Measurements from ENCODE around the gene KDM6B. TPM values are rescaled to one million over a fixed set of nuclear protein-coding genes. Genes with fewer than 3 reads are reported as not detected.

Gene KDM6B
- total and polyA plus RNA-seq, 9 of the 15 experiments (the other 6 are each of a cell fraction or from before 2014, with no cell fraction given) = 0.01 to 22.9 (median 2.2) TPM

DNA sequence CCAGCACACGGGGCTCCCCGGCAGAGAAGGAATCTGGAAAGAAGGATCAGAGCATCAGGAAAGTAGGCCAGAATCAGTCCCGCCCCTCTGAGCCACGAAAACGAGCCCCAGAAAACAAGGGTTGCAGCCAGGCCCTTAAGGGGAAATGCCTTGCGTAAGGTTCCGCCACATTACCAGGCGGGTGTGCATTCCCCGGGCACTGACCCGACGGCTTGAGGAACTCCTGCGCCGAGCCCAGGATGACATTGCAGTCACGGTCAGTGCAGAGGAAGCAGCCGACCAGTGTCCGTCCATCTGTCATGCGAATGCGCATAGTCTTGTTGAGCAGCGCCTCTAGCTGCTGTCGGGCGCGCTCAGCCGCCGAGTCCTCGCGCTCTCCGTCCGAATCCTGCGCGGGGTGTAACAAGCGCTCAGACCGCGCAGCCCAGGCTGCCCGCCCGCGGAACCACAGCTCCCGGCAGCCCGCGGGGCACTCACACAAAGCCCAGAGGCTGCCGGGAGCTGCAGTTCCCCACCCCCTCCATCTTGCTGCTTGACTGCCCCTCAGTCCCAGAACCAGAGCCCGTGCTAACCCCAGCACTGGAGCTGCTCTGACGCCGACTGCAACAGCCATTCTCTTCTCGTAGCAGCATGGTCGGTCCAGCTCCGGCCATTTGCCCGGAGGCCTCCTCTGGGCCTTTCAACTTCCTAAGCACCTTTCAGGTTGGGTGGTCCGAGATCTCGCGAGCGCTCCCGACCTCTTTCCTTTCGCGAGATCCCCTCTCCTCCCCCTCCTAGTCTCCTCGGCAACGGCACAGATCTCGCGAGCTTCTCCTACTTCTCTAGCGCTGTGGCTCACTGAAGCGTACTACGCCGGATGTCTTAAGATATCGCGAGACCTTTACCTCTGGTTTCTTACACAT, 23.0 kb downstream of the KDM6B start, which contains the start of gene NAA38 (continued):
- TF ChIP-seq TGIF2 (CRISPR knock-in tag; IDR thresholded peaks at IDR 0.05) (no peak), ATF7 (IDR thresholded peaks at IDR 0.05) (peak; percentile 41), NEUROD1 (IDR thresholded peaks at IDR 0.05; ENCODE audit: borderline replicate concordance, low read depth, low read length, partially characterized antibody) (peak; percentile 79), RCOR1 (IDR thresholded peaks at IDR 0.05; ENCODE audit: borderline replicate concordance in 1 of 2, low read depth in 2 of 2, low read length in 2 of 2) (peak in 1 of 2 experiments; percentile 47; a peak in 1 of 4 replicates), HDAC6 (IDR thresholded peaks at IDR 0.05; ENCODE audit: low read depth, low read length) (no peak), PCBP2 (IDR thresholded peaks at IDR 0.05; ENCODE audit: low read depth, low read length, poor library complexity, severe bottlenecking) (no peak), NR1H2 (CRISPR knock-in tag; IDR thresholded peaks at IDR 0.05) (no peak), ELF2 (CRISPR knock-in tag; IDR thresholded peaks at IDR 0.05) (peak; percentile 35; the same call in 1 of the 2 replicates), ZC3H4 (CRISPR knock-in tag; IDR thresholded peaks at IDR 0.05; ENCODE audit: borderline replicate concordance) (no peak), ZNF444 (CRISPR knock-in tag; IDR thresholded peaks at IDR 0.05) (no peak), TRIM28 (IDR thresholded peaks at IDR 0.05) (no peak), ZNF696 (CRISPR knock-in tag; conservative IDR thresholded peaks at IDR 0.05) (no peak), MYC (IDR thresholded peaks at IDR 0.05; ENCODE audit: low read depth, low read length) (peak; percentile 66), MYC (CRISPR knock-in tag; IDR thresholded peaks at IDR 0.05; ENCODE audit: borderline replicate concordance, low read depth) (no peak), HDAC8 (tag; IDR thresholded peaks at IDR 0.05) (no peak), ZNF311 (CRISPR knock-in tag; IDR thresholded peaks at IDR 0.05) (no peak), KDM1A (IDR thresholded peaks at IDR 0.05) (no peak)
- TF ChIP-seq, protein P1, sequence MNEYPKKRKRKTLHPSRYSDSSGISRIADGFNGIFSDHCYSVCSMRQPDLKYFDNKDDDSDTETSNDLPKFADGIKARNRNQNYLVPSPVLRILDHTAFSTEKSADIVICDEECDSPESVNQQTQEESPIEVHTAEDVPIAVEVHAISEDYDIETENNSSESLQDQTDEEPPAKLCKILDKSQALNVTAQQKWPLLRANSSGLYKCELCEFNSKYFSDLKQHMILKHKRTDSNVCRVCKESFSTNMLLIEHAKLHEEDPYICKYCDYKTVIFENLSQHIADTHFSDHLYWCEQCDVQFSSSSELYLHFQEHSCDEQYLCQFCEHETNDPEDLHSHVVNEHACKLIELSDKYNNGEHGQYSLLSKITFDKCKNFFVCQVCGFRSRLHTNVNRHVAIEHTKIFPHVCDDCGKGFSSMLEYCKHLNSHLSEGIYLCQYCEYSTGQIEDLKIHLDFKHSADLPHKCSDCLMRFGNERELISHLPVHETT (CRISPR knock-in tag; conservative IDR thresholded peaks at IDR 0.05 in 1 of 2, IDR thresholded peaks at IDR 0.05 in 1 of 2) = peak in 1 of 2 experiments; percentile 74; a peak in 2 of 4 replicates
- TF ChIP-seq, protein P2, sequence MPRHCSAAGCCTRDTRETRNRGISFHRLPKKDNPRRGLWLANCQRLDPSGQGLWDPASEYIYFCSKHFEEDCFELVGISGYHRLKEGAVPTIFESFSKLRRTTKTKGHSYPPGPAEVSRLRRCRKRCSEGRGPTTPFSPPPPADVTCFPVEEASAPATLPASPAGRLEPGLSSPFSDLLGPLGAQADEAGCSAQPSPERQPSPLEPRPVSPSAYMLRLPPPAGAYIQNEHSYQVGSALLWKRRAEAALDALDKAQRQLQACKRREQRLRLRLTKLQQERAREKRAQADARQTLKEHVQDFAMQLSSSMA (CRISPR knock-in tag; IDR thresholded peaks at IDR 0.05) = peak; percentile 15; the same call in 1 of the 2 replicates
- TF ChIP-seq, protein P3, sequence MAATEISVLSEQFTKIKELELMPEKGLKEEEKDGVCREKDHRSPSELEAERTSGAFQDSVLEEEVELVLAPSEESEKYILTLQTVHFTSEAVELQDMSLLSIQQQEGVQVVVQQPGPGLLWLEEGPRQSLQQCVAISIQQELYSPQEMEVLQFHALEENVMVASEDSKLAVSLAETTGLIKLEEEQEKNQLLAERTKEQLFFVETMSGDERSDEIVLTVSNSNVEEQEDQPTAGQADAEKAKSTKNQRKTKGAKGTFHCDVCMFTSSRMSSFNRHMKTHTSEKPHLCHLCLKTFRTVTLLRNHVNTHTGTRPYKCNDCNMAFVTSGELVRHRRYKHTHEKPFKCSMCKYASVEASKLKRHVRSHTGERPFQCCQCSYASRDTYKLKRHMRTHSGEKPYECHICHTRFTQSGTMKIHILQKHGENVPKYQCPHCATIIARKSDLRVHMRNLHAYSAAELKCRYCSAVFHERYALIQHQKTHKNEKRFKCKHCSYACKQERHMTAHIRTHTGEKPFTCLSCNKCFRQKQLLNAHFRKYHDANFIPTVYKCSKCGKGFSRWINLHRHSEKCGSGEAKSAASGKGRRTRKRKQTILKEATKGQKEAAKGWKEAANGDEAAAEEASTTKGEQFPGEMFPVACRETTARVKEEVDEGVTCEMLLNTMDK (IDR thresholded peaks at IDR 0.05; ENCODE audit: borderline replicate concordance, insufficient read depth, low read depth, low read length, poor library complexity, severe bottlenecking) = peak; percentile 77

Measured in K562 (cell line).